ENCODE measurements around the gene DPYSL5.

DPYSL5 gene

GRCh38 chr2:26864226-26864625 is 16.3 kb downstream of the DPYSL5 start:
- H3K27ac Mint-ChIP-seq, result no peak overlapping the region

GRCh38 chr2:26864646-26865045 is 16.7 kb downstream of the DPYSL5 start:
- Mint-ChIP-seq H3K9me3 (no peaks in the 10 kb centered on the region), H3K27ac (no peak overlapping the region), H3K27me3 (ENCODE audit: low read depth, poor library complexity) (peaks cover 13% of the 10 kb centered on the region), H3K4me3 (no peak overlapping the region), H3K36me3 (ENCODE audit: low read depth) (no peaks in the 10 kb centered on the region), H3K4me1 (no peaks in the 10 kb centered on the region)
- no peak for TF ChIP-seq CTCF (IDR thresholded peaks at IDR 0.05)
- DNase-seq, result no peak

More at GRCh38 chr2:26864226-26864625, 16.3 kb downstream of the DPYSL5 start:
- peaks cover 13% of the 10 kb centered on the region for H3K27me3 Mint-ChIP-seq (ENCODE audit: low read depth, poor library complexity)
- no peaks in the 10 kb centered on the region for H3K36me3 Mint-ChIP-seq (ENCODE audit: low read depth)
- DNase-seq, result no peak
- H3K4me3 Mint-ChIP-seq, result no peak overlapping the region
- no peaks in the 10 kb centered on the region for H3K9me3 Mint-ChIP-seq
- no peaks in the 10 kb centered on the region for H3K4me1 Mint-ChIP-seq
- TF ChIP-seq CTCF (IDR thresholded peaks at IDR 0.05), result no peak

GRCh38 chr2:26870585-26871095 is 22.7 kb downstream of the DPYSL5 start:
- Mint-ChIP-seq H3K9me3 (no peaks in the 10 kb centered on the region), H3K27ac (no peak overlapping the region), H3K4me1 (no peaks in the 10 kb centered on the region), H3K27me3 (ENCODE audit: low read depth, poor library complexity) (peaks cover 15% of the 10 kb centered on the region), H3K36me3 (ENCODE audit: low read depth) (no peaks in the 10 kb centered on the region), H3K4me3 (no peak overlapping the region)
- DNase-seq, result no peak
- no peak for TF ChIP-seq CTCF (IDR thresholded peaks at IDR 0.05)

GRCh38 chr2:26873286-26873983 is 25.5 kb downstream of the DPYSL5 start:
- no peaks in the 10 kb centered on the region for H3K4me1 Mint-ChIP-seq
- TF ChIP-seq CTCF (IDR thresholded peaks at IDR 0.05), result no peak
- peaks cover 13% of the 10 kb centered on the region for H3K27me3 Mint-ChIP-seq (ENCODE audit: low read depth, poor library complexity)
- peaks cover 4% of the 10 kb centered on the region for H3K36me3 Mint-ChIP-seq (ENCODE audit: low read depth)
- H3K27ac Mint-ChIP-seq, result no peak overlapping the region
- no peak overlapping the region for H3K4me3 Mint-ChIP-seq
- DNase-seq, result no peak
- H3K9me3 Mint-ChIP-seq, result no peaks in the 10 kb centered on the region

- H3K27ac Mint-ChIP-seq, result no peak overlapping the region
- no peak for DNase-seq
- H3K4me1 Mint-ChIP-seq, result no peaks in the 10 kb centered on the region
- peaks cover 10% of the 10 kb centered on the region for H3K27me3 Mint-ChIP-seq (ENCODE audit: low read depth, poor library complexity)
- H3K9me3 Mint-ChIP-seq, result no peaks in the 10 kb centered on the region
- H3K4me3 Mint-ChIP-seq, result no peak overlapping the region
- TF ChIP-seq CTCF (IDR thresholded peaks at IDR 0.05), result no peak
- peaks cover 10% of the 10 kb centered on the region for H3K36me3 Mint-ChIP-seq (ENCODE audit: low read depth)
Measured at GRCh38 chr2:26874514-26874913, 26.6 kb downstream of the DPYSL5 start.

- H3K9me3 Mint-ChIP-seq, result no peaks in the 10 kb centered on the region
- DNase-seq, result no peak
- H3K4me1 Mint-ChIP-seq, result no peaks in the 10 kb centered on the region
- H3K27ac Mint-ChIP-seq, result no peak overlapping the region
- H3K4me3 Mint-ChIP-seq, result no peak overlapping the region
- TF ChIP-seq CTCF (IDR thresholded peaks at IDR 0.05), result no peak
- peaks cover 14% of the 10 kb centered on the region for H3K27me3 Mint-ChIP-seq (ENCODE audit: low read depth, poor library complexity)
- H3K36me3 Mint-ChIP-seq (ENCODE audit: low read depth), result peaks cover 10% of the 10 kb centered on the region
Measured at GRCh38 chr2:26875065-26875634, 27.2 kb downstream of the DPYSL5 start.
